ENCODE measurements around the gene FSD1L.

DNA sequence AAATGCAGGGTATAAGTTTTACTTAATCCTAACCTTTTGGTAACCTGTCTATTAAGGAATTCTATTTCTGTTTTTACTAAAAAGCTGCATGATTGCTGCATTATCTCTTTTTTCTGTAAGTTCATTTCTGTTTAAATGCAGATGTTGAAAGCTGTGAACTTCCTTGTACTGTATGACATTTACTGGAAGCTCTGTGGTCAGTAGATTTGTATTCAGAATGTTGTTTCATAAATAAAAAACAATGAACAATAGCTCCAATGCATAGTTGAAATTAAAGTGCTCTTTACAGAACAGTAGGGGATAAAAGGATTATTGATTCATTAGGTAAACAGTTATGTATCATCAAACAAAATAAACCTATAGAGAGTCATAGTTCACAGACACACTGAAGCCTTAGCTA, 63.6 kb downstream of the FSD1L start:
- TF ChIP-seq GATA2 (IDR thresholded peaks at IDR 0.05; ENCODE audit: low read depth, low read length) (no peak), GATA3 (IDR thresholded peaks at IDR 0.05; ENCODE audit: low read depth, low read length) (no peak)
